HuH-7.5 (cell line): ENCODE results near the gene UACA.
"Not testable (repeated sequence)": the region's sequence is repeated elsewhere in the genome, so short reads cannot be mapped to it uniquely, and the experiment has no call there.

ENCODE experiments used
- DNase-seq: peaks from one replicate; pipeline ENCODE4 v3.0.0; 2011; ENCODE audit warnings: low spot score

Gene UACA

DNA sequence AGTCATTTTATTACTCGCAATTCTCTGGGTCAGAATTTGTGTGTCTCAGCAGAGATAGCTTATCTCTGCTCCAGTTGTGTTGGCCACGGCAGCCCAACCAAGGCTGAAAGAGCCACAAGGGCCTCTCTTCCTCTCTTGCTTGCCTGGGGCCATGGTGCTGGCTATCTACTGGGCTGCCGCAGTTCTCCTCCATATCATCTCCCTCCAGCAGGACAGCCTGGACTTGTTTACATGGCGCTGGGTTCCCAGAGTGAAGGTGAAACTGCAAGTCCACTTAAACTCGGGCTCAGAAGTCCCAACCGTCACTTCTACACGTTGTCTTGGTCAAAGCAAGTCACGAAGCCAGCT lies 134.8 kb downstream of the UACA start:
- DNase-seq = no peak

DNA sequence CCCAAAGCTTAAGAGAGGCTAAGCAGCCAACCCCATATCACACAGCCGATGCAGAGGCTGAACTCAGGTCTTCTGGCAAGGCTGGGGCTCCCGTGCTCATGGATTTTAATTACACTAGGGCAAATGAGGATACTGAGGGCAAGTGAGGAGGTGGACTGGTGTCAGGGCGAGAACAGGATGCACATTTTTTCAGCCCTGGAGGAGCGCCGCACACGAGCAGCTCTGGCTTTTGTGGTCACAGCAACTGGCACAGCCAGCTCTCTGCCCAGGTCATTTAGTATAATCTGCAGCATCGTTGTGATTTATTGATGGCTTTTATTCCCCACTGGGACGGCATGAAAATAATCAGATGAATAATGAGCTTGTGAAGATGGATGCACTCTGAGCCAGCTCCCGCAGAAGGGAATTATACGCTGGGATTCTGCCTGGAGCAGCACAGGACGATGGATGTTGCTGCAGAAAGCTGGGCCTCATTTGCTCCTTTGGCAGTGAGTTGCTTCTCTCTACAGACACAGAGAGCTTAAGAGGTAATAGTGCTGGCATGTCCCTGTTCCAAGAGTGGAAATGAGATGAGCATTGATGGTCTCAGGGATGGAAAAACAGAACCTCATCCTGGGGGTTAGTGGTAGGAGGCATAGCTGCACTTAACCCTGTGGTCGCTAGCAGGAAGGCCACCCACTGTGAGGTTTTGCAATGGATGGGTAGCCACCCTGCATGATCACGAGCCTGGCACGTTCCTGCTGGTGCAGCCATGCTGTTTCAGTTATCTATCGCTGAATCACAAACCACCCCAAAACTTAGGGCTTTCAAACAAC lies 135.4 kb downstream of the UACA start:
- no peak for DNase-seq

DNA sequence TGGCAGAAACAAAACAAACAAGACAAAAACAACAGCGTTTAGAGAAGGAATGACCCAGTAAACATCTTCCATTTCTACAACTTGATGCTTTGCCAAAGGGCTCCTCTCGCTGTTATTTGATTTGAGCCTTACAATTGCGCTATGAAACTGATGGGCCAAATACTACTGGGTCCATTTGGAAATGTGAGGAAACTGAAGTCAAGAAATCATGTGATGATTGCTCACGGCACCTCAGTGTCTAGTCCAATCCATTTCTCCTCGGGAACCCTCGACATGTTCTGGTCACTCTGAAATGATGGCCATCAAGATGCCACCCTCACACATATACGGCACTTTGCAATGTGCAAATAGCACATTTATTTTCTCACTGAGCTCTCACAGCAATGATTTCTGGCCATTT lies 136.0 kb downstream of the UACA start:
- no peak for DNase-seq

DNA sequence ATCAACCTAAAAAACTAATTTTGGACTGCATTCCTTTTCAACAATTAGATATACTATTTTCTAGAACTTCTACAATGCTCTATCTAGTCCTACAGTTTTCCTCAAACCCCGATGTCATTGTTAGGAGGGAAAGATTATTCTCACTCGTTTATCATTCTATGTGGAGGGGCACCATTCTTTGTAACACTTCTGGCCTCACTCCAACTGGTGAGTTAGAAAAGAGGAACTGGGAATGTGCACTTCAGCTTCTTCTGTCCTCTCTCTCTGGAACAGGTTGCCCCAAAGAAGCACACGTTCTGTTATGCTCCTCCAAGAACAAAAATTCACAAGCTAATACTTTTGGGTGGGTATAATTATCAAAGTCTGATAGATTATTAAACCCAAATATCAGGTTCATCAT lies 137.9 kb downstream of the UACA start:
- DNase-seq = no peak

DNA sequence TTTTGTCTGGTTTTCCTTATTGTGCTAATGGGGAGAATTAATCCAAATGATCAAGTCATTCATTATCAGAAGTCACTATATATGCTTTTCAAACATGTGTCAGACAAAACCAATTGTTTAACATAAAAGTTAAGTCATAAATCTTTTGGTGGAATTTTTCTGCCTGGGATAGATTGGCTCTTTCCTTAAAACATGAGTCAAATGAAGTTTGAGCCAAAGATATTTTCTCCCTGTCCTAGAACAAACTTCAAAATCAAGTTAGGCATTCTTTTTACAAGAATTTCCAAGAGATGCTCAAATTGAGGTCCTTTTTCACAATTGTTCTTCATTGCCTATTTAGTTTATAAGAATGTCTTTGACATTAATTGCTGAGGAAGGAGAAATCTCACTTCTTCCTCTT lies 138.3 kb downstream of the UACA start:
- no peak for DNase-seq

DNA sequence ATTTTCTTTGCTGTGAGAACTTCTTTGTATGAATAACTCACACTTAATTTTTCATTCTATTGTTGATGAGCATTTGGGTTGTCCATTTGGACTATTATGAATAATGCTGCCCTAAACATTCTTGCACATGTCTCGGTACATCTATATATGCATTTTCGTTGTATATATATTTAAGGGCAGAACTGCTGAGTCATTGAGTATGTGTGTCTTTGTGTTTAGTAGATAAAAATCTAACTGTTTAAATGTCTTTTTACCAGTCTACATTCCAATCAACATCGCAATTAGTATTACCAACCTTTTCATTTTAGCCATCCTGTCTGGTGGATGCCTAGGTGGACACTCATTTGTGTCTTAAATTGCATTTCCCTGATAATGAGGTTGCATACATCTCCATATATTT lies 144.4 kb downstream of the UACA start:
- DNase-seq = no peak

DNA sequence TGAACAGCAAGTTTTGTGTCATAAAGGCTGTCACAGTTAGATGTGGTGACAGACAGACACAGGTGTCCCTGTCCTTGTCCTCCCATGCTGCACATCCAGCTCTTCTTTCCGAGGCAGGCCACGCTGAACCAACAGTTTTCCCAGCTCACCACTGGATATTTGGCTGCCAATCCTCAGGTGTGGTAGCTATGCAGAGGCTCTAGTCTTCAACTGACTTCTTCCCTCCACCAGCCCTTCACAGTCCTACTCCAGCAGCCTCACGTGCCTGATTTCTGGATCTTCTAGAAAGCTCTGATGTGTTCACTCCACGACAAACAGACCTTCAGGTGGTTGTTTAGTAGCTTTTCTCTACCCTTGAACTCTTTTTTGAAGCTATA lies 145.5 kb downstream of the UACA start:
- no peak for DNase-seq

DNA sequence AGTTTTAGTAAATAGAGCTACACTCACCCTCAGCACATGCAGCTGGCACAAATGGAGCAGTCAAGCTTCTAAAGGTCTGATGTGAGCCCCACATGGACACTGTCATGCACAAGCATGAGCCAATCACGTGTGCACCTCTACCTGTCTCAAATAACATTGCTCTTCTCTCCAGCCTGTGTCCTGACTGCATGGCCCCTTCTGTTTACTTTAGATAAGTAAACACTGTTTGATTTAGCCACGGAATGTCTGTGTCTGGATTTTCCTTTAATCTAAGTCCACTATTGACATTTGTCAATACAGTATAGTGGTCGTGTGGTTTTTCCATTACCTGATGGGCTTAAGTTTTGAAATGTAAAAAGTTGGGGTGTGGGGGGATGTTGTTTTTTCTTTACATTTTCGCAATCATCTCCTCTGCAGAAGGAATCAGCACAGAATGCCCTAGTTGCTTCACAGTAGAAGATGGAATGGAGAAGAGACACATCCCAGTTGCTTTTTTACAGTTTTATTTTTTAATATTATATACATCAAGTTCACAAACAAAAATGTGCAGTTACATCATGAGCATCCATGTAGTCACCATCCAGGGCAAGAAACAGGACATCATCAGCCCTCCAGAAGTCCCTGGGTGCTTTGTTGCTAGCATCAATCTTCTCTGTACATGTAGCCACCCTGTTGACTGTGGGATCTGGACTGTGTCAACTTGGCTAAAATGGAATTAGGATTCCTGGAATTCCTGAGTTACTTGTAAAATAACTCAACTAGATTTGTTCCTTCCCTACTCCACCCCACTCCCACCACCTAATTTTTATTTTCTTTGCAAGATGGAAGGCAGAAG lies 146.1 kb downstream of the UACA start:
- peak; percentile 71 for DNase-seq

DNA sequence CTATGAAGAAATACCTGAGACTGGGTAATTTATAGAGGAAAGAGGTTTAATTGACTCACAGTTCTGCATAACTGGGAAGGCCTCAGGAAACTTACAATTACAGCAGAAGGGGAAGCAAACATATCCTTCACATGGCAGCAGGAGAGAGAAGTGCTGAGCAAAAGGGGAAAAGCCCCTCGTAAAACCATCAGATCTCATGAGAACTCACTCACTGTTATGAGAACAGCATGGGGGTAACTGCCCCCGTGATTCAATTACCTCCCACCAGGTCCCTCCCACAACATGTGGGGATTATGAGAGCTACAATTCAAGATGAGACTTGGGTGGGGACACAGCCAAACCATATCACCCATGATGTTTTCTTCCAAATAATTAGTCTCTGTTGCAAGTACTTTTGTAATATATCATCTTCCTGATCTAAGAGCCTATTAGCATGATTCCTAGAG lies 147.0 kb downstream of the UACA start:
- DNase-seq = not testable (repeated sequence)

DNA sequence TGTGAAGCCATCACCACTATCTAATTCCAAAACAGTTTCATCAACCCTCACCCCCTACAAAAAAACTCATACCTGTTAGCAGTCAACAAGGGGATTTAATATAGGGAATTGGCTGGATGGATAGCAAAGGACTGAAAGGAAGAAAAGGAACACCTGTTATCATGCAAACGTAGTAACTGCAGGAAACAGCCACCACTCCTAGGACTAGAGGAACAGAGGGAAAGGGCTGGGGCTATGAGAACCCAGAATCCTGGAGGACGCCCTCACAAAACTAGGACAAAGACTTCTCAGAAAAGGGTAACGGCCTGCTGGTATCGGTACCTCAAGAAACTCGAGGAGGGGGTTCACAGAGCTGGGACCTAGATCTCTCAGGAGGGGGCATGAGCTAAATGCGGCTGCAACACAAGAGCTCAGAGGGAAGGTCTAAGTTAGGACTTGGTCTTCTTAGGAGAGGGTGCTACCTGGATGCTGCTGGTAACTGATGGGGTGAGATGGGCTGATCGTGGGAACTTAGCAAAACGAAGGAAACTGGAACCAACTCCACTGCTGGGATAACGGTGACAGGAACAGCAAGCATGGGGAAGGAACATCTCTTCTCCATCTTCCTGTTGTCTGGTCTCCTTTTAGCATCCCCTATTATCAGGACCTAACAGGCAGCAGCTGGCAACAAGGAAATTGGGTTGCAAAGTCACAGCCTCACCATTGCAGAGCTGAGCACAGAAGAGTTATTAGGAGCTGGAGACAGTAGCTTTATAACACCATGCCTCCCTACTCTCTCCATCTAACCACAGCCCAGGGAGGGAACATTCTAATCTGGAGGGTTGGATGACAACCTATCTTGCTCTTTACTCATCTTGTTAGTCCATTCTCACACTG lies 147.7 kb downstream of the UACA start:
- no peak for DNase-seq

DNA sequence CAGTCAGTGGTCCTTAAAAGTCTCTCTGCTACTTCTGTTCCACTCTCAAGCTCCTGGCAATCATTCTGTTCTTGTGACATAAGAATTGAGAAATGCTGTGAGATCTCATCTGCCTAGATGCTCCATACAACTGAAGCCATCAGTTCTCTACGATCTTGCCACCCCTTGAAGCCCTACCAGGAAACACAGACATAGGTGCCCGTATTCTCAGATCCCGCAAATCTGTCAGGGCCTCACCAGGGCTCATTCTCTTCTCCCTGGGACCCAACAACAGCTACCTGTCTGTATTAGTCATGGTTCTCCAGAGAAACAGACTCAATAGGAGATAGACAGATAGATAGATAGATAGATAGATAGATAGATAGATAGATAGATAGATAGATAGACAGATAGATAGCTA lies 149.1 kb downstream of the UACA start:
- DNase-seq = no peak

DNA sequence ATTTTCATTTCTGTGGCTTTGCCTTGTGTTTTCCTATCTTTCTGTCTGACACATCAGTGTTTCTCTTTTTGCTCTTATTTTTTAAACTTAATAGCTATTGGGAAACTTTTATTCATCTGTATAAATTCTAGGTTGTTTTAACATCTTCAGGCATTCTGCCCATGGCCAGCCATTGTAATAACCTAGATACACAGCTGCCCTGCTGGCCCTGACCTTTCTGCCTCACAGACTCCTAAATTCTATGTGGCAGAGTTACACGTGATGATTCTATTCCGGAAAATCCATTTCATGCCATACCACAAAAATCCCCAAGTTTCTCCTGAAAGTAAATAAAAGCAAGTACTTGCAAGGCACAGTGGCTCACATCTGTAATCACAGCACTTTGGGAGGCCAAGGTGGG lies 150.1 kb downstream of the UACA start:
- no peak for DNase-seq

DNA sequence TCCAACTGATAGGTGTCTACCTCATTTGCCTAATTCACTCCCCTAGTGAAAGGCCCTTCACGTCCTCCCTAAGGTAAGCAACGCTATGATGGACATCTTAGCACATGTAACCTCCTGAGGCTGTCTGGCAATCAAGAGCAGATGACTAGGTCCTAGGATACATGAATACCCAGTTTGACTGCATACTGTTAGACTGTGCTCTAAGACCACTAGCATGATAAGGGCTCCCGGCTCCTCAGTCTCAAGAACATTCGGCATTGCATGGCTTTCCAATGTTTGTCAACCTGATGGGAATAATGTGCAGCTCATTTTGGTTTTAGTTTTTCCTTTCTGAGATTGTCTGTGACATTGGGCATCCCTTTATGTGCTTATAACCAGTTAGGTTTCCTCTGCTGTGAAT lies 152.1 kb downstream of the UACA start:
- no peak for DNase-seq

DNA sequence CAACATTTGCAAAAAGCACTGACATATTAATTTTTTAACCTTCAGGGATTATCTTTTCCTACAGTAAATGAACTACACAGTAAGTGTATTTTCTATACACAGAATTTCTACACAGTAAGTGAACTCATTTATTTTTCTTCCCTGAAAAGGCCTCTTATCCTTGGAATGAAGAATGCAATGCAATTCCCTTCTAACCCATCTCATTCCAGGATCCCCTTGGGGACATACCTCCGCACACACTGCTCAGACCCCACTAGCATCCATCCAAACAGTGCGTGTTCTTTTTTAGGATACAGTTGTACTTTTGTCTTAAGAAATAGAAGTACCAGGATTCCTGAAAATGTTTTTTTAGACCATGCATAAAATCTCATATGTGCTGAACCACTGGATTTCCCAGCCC lies 152.8 kb downstream of the UACA start:
- DNase-seq = no peak

DNA sequence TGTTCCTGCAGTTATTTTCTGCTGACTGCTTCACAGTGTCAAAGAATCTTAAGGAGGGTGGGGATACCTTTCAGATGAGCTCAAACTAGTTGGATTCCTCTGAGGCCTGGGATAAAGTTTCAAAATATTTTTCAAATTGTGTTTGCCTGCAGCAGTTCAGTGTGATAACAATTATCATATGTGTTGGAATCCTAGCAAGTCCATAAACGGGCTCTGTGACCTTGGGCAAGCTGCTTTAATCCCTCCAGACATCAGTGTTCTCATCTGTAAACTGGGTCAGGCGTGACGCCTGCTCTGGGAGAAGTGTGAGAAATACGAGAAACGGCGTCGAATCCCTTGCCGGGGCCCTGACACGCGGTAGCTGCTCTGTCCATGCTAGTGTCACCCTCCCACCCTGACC lies 153.5 kb downstream of the UACA start:
- no peak for DNase-seq

DNA sequence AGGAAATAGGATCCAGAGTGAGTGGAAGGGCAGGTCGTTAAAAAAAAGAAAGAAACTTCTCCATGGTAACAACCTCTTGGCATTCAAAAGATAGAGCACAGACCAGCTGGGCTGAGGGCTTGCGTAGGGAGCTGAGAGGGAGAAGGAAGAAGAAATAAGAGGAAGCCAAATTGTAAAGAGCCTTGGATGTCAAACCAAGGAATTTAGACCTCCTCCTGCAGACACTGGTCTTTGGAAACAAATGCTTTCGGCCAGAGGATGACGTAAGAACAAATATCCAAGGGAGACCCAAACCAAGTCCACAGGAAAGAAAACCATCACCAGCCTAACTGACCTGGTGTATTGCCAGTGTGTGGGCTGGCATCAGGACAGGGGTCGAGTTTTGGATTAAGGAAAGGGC lies 155.2 kb downstream of the UACA start:
- no peak for DNase-seq

DNA sequence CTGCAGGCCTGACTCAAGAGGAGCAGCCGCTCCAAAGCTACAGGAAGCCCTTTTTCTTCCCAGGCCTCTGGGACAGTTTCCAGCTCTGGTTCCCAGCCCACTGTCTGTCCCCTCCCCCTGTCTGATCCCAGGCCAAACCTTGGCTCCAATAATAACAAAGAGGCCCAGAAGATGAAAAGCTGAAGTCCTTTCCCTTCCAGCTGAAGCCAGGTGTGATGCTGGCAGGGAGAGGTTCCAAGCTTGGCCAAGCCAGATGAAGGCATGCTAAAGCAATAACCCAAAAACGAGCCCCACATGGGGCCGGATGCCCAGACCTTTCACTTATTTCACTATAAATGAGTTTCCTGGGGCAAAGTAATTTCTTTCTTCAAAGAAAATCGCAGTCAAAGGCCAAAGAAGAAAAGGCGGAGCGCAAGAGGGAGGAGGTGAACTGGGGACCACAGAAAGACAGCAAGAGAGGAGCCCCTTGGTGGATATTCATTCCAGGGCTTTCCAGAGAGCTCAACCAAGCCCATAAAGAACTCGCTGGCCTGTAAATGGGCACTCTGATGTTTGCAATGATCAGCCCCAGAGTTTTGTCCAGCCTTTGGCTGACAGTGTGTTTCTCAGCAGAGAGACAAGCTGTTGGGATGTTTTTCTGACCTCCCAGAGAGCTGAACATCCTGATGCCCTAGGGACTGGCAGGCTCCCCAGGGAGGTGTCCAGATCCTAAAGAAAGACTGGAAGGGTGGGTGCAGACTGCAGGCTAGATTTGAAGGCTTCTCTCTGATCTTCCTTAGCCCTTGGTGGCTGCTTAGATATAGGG lies 157.6 kb downstream of the UACA start:
- no peak for DNase-seq

DNA sequence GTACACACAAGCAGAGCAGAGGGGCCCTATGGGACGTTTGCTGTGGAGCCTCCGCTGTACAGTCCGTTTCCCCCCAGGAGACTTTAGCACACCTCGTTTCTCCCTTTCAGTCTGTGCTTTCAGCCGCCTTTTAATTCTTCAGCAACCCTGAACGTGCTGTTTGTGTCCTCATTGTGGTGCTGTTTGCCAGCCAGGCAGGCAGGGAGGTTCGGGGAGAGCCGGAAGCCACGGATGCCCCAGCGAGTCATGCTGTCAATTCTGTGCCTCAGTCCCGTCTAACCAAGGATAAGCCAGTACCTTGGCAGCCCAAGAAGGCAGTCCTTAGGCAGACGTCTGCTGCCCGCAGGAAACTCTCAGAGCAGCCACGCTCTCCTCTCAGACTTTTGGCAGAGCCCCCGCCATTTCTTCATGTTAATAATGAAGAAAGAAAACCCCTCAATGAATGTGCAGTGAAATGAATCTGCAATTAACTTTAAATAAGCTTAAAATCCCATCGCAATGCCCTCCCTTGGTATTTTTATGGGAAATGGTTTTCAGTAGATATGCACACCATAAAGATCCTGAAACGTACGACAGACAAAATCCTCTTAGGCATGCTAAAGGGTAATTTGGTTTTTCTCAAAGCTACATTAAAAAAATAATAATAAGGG lies 158.6 kb downstream of the UACA start:
- no peak for DNase-seq
